ENCODE data around the gene ACSF2. TPM values are rescaled to one million over a fixed set of nuclear protein-coding genes. Genes with fewer than 3 reads are reported as not detected.
A peak's percentile ranks its signal among the peaks of the same experiment; 100 is the strongest.
"Not testable (repeated sequence)": the region's sequence is repeated elsewhere in the genome, so short reads cannot be mapped to it uniquely, and the experiment has no call there.

The ACSF2 gene
- total RNA-seq, 1 experiment from 2014 or later = 72.7 TPM

DNA sequence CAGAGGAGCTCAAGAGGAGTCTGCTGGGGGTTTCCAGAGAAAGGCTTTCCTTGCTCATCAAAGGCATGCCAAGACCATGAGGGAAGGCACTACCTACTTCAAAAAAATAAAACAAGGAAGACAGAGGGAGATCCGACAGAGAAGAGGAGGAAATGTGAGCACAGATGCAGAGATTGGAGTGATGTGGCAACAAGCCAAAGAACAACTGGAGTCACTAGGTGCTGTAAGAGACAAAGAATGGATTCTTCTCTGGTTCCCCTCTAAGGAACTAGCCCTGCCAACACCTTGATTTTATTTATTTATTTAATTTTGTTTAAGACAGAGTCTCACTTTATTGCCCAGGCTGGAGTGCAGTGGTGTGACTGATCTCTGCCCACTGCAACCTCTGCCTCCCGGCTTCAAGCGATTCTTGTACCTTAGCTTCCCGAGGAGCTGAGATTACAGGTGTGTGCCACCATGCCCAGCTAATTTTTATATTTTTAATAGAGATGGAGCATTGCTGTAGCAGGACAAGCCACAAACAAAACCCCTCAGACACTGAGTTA lies 13.8 kb upstream of the ACSF2 start:
- Histone ChIP-seq H4K20me1 (ENCODE audit: low read length) (no peaks in the 10 kb centered on the region), H2AFZ (ENCODE audit: low read length) (no peak overlapping the region), H3F3A (ENCODE audit: low read length, unreplicated experiment) (no peaks in the 10 kb centered on the region), H3K27ac (ENCODE audit: low read length) (no peak overlapping the region), H3K79me2 (ENCODE audit: low read length) (no peaks in the 10 kb centered on the region), H3K9me3 (ENCODE audit: low read length) (no peaks in the 10 kb centered on the region), H3K9me2 (replicated peaks; ENCODE audit: low read length) (no peaks in the 10 kb centered on the region), H3K27me3 (ENCODE audit: low read length) (no peaks in the 10 kb centered on the region), H3K4me1 (ENCODE audit: insufficient read depth, low read length) (peaks cover 14% of the 10 kb centered on the region), H3K36me3 (ENCODE audit: low read depth, low read length) (no peaks in the 10 kb centered on the region), H3K9ac (ENCODE audit: low read length) (no peak overlapping the region), H3K4me2 (ENCODE audit: low read length) (no peak overlapping the region), H3K4me3 (ENCODE audit: low read length) (no peak overlapping the region)
- ChIA-PET CTCF (no interaction called here), POLR2A (ENCODE audit: unreplicated experiment) (no interaction called here)
- ATAC-seq (no peak), DNase-seq (no peak)
- intact Hi-C loops (cut with micrococcal nuclease) = no loop called here
- BruUV-seq (replicated peaks) = no TSS peak
- TF ChIP-seq EZH2phosphoT487 (IDR thresholded peaks at IDR 0.05; ENCODE audit: borderline replicate concordance, low read length) (no peak), EZH2 (IDR thresholded peaks at IDR 0.05; ENCODE audit: low read length, unreplicated experiment) (no peak)
- TF ChIP-seq, protein P1, sequence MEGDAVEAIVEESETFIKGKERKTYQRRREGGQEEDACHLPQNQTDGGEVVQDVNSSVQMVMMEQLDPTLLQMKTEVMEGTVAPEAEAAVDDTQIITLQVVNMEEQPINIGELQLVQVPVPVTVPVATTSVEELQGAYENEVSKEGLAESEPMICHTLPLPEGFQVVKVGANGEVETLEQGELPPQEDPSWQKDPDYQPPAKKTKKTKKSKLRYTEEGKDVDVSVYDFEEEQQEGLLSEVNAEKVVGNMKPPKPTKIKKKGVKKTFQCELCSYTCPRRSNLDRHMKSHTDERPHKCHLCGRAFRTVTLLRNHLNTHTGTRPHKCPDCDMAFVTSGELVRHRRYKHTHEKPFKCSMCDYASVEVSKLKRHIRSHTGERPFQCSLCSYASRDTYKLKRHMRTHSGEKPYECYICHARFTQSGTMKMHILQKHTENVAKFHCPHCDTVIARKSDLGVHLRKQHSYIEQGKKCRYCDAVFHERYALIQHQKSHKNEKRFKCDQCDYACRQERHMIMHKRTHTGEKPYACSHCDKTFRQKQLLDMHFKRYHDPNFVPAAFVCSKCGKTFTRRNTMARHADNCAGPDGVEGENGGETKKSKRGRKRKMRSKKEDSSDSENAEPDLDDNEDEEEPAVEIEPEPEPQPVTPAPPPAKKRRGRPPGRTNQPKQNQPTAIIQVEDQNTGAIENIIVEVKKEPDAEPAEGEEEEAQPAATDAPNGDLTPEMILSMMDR (conservative IDR thresholded peaks at IDR 0.05; ENCODE audit: low read depth, low read length) = no peak

DNA sequence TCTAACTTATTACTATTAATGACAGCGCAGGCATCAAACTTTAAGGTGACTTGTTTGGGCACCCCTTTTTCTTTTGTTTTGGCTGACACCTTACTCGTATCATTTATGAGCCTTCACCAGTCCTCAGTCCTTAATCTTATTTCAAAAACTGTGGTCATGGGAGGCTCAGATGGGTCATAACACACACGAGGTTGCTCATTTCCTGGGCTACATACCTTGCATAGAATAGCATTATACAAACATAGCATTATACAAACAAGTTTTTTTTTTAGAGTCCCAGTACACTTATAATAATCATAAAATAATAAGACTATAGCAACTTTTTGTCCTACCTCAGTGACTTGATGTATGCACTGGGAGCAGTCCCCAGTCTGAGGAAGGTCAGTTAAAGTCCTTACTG lies 11.2 kb upstream of the ACSF2 start:
- H3K4me2 ChIP-seq (ENCODE audit: low read length) = peak overlapping the region; percentile 26; the same call in 1 of the 2 replicates

DNA sequence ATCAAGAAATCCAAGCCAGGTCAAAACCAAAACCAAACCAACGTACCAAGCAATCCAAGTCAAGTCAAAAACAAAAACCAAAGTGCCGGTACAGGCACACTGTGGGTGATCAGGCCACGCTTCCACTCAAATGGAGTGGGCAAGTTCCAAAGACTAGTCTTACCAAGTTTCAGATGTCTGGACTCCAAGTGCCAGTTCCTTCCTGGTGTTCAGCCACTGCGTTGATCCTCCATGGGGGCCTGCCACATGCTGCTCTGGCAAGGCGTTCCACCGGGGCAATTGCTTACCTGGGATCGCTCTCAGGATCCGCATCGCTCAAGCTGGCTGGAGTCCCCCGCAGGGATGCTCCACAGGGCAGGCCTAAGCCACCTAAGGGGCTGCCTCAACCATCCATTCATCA lies 6.4 kb upstream of the ACSF2 start:
- DNase-seq; POLR2A ChIA-PET (ENCODE audit: unreplicated experiment); H3K9me3 ChIP-seq (ENCODE audit: low read length); H3F3A ChIP-seq (ENCODE audit: low read length, unreplicated experiment); H3K4me3 ChIP-seq (ENCODE audit: low read length); H3K9me2 ChIP-seq (replicated peaks; ENCODE audit: low read length); H3K4me2 ChIP-seq (ENCODE audit: low read length); H3K27me3 ChIP-seq (ENCODE audit: low read length); H3K9ac ChIP-seq (ENCODE audit: low read length); H3K36me3 ChIP-seq (ENCODE audit: low read depth, low read length); intact Hi-C loops (cut with micrococcal nuclease); ATAC-seq; CTCF ChIA-PET; H4K20me1 ChIP-seq (ENCODE audit: low read length); H3K79me2 ChIP-seq (ENCODE audit: low read length); H2AFZ ChIP-seq (ENCODE audit: low read length); BruUV-seq (replicated peaks); H3K27ac ChIP-seq (ENCODE audit: low read length): not testable (repeated sequence)
- peaks cover 36% of the 10 kb centered on the region for H3K4me1 ChIP-seq (ENCODE audit: insufficient read depth, low read length)

More for the DNA sequence above, 11.2 kb upstream of the ACSF2 start:
- Histone ChIP-seq H3K79me2 (ENCODE audit: low read length) (no peaks in the 10 kb centered on the region), H4K20me1 (ENCODE audit: low read length) (no peaks in the 10 kb centered on the region), H3K36me3 (ENCODE audit: low read depth, low read length) (no peaks in the 10 kb centered on the region), H3K9me2 (replicated peaks; ENCODE audit: low read length) (no peaks in the 10 kb centered on the region), H3K27me3 (ENCODE audit: low read length) (no peaks in the 10 kb centered on the region), H3K4me1 (ENCODE audit: insufficient read depth, low read length) (peaks cover 14% of the 10 kb centered on the region), H2AFZ (ENCODE audit: low read length) (peak overlapping the region; percentile 35; the same call in 1 of the 2 replicates), H3K9ac (ENCODE audit: low read length) (no peak overlapping the region), H3K9me3 (ENCODE audit: low read length) (no peaks in the 10 kb centered on the region), H3F3A (ENCODE audit: low read length, unreplicated experiment) (no peaks in the 10 kb centered on the region), H3K27ac (ENCODE audit: low read length) (no peak overlapping the region), H3K4me3 (ENCODE audit: low read length) (no peak overlapping the region)
- TF ChIP-seq EZH2 (IDR thresholded peaks at IDR 0.05; ENCODE audit: low read length, unreplicated experiment) (no peak), EZH2phosphoT487 (IDR thresholded peaks at IDR 0.05; ENCODE audit: borderline replicate concordance, low read length) (no peak)
- TF ChIP-seq, protein P1 (conservative IDR thresholded peaks at IDR 0.05; ENCODE audit: low read depth, low read length) = no peak
- DNase-seq (peak; percentile 68), ATAC-seq (peak; percentile 61)
- no TSS peak for BruUV-seq (replicated peaks)
- ChIA-PET CTCF (no interaction called here), POLR2A (ENCODE audit: unreplicated experiment) (no interaction called here)
- intact Hi-C loops (cut with micrococcal nuclease) = no loop called here

All from PC-3 (cell line).